ENCODE data around the gene LMAN1L. TPM values are rescaled to one million over a fixed set of nuclear protein-coding genes. Genes with fewer than 3 reads are reported as not detected.

Gene LMAN1L
- total and polyA plus RNA-seq, 2 of the 4 experiments (the other 2 are of a cell fraction), result not detected

DNA sequence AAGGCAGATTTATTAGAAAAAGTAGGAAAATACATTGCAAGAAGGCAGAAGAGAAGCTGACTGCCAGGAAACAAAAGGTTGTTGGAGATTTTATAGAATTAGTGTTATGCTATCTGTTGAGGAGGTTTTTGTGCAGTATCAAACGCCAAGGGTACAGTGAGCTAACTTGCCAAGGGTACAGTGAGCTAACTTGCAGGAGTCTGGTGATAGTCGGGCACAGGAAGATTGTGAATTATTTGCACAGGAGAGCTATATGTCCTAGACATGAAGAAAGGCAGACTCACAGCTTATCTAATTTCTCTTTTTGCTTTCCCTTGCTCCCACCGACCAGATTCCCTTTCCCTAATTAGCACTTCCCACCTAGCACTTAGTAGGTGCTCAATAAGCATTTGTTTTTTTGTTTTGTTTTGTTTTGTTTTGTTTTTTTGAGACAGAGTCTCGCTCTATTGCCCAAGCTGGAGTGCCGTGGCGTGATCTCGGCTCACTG lies 33.4 kb upstream of the LMAN1L start:
- Histone ChIP-seq H3K14ac (replicated peaks; ENCODE audit: low read depth, low read length) (no peak overlapping the region), H3K56ac (ENCODE audit: extremely low read depth, insufficient read depth, low read length) (no peak overlapping the region), H3K4ac (ENCODE audit: low read depth, low read length) (no peak overlapping the region), H3K27ac (ENCODE audit: insufficient read depth, low read length) (no peak overlapping the region), H4K20me1 (ENCODE audit: insufficient read depth, low read length) (peaks cover 17% of the 10 kb centered on the region), H3K18ac (ENCODE audit: low read depth, low read length) (no peak overlapping the region), H4K5ac (ENCODE audit: low read depth, low read length) (no peak overlapping the region), H2AFZ (replicated peaks; ENCODE audit: low read length, poor library complexity) (no peak overlapping the region), H3K27me3 (ENCODE audit: control insufficient read depth, insufficient read depth, low read length) (no peaks in the 10 kb centered on the region), H3K36me3 (ENCODE audit: control insufficient read depth, insufficient read depth, low read length) (no peaks in the 10 kb centered on the region), H3K4me3 (ENCODE audit: insufficient read depth, low read depth, low read length) (no peak overlapping the region), H3K9me3 (ENCODE audit: control insufficient read depth, insufficient read depth, low read length) (no peaks in the 10 kb centered on the region), H3K79me1 (ENCODE audit: low read depth in 1 of 2, low read length in 2 of 2) (peaks cover 9 to 24% of the 10 kb centered on the region in 2 experiments; a peak in 3 of 4 replicates), H3K4me2 (ENCODE audit: low read depth, low read length) (no peak overlapping the region), H3K4me1 (ENCODE audit: control insufficient read depth, insufficient read depth, low read length) (peaks cover 14% of the 10 kb centered on the region), H3K23ac (ENCODE audit: low read depth, low read length) (peak overlapping the region; percentile 31; the same call in 1 of the 2 replicates), H4K91ac (ENCODE audit: insufficient read depth, low read depth, low read length) (no peak overlapping the region), H4K8ac (ENCODE audit: low read depth in 2 of 2, low read length in 2 of 2) (no peak overlapping the region), H2BK5ac (ENCODE audit: low read depth, low read length, poor library complexity, severe bottlenecking) (no peak overlapping the region), H2BK15ac (ENCODE audit: low read depth, low read length) (no peak overlapping the region), H3K9ac (ENCODE audit: low read depth, low read length) (no peak overlapping the region), H2AK5ac (ENCODE audit: low read depth, low read length) (no peak overlapping the region), H2BK20ac (ENCODE audit: low read depth, low read length) (no peak overlapping the region), H2BK120ac (ENCODE audit: low read depth, low read length) (no peak overlapping the region), H3K9me1 (ENCODE audit: insufficient read depth, low read length) (no peaks in the 10 kb centered on the region), H2AK9ac (replicated peaks; ENCODE audit: low read depth, low read length, poor library complexity) (no peak overlapping the region)
- dilution Hi-C loops (cut with HindIII; ENCODE audit: low sequenced_read_pairs, unreplicated experiment) (no loop called here), intact Hi-C loops (cut with micrococcal nuclease) (no loop called here), in situ Hi-C loops (cut with MboI; ENCODE audit: low sequenced_read_pairs) (loop anchor here (10.0 kb wide), 1 partner anchor 404 kb away; no protein-coding TSS in a partner anchor)
- no CpG with 5 or more reads among the region's 7 CpGs for WGBS, 2 experiments (ENCODE audit: extremely low coverage in 2 of 2, insufficient read length in 1 of 2)
- CTCF ChIA-PET, result no interaction called here
- DNase-seq (no peak), ATAC-seq (ENCODE audit: low read depth) (no peak)
- POLR2A ChIA-PET (ENCODE audit: unreplicated experiment), result interaction anchor here (0.5 kb wide), 1 partner anchor 51 kb away, joined by 3 read pairs; no protein-coding TSS in a partner anchor
- no TSS peak for BruUV-seq (replicated peaks)
- TF ChIP-seq CEBPB (IDR thresholded peaks at IDR 0.05; ENCODE audit: low read depth, low read length) (no peak), NFE2L2 (IDR thresholded peaks at IDR 0.05; ENCODE audit: low read depth, low read length) (no peak), ELK1 (IDR thresholded peaks at IDR 0.05; ENCODE audit: borderline replicate concordance, low read depth, low read length) (no peak), MAZ (IDR thresholded peaks at IDR 0.05; ENCODE audit: borderline replicate concordance, low read depth, low read length) (no peak), USF2 (IDR thresholded peaks at IDR 0.05; ENCODE audit: low read depth, low read length) (no peak), RFX5 (IDR thresholded peaks at IDR 0.05; ENCODE audit: low read depth, low read length) (no peak), BHLHE40 (IDR thresholded peaks at IDR 0.05; ENCODE audit: low read depth, low read length) (no peak), POLR2A (IDR thresholded peaks at IDR 0.05; ENCODE audit: low read depth, low read length) (no peak), CTCF (conservative IDR thresholded peaks at IDR 0.05; ENCODE audit: low read depth, low read length) (no peak), RCOR1 (IDR thresholded peaks at IDR 0.05; ENCODE audit: insufficient replicate concordance, low read length) (no peak), FOS (IDR thresholded peaks at IDR 0.05; ENCODE audit: low read depth, low read length) (no peak), MAFK (IDR thresholded peaks at IDR 0.05; ENCODE audit: low read depth, low read length) (no peak), CHD1 (IDR thresholded peaks at IDR 0.05; ENCODE audit: low read depth, low read length) (no peak), RAD21 (IDR thresholded peaks at IDR 0.05; ENCODE audit: low read length) (no peak), MXI1 (IDR thresholded peaks at IDR 0.05; ENCODE audit: borderline replicate concordance, low read depth, low read length) (no peak), SMC3 (IDR thresholded peaks at IDR 0.05; ENCODE audit: low read depth, low read length) (no peak)

Measured in IMR-90 (cell line).